GM21390 (cell line): Measurements from ENCODE around the gene LIMK1.
"Not testable (repeated sequence)": the region's sequence is repeated elsewhere in the genome, so short reads cannot be mapped to it uniquely, and the experiment has no call there.

ENCODE experiments used
- ATAC-seq: cut with Tn5 transposase; IDR thresholded peaks from one replicate; pipeline ENCODE4 v1.9.1; 2021; ENCODE audit not compliant: unreplicated experiment

The LIMK1 gene

GRCh38 chr7:74121401-74122249, 38.0 kb downstream of the LIMK1 start:
- no peak for ATAC-seq

DNA sequence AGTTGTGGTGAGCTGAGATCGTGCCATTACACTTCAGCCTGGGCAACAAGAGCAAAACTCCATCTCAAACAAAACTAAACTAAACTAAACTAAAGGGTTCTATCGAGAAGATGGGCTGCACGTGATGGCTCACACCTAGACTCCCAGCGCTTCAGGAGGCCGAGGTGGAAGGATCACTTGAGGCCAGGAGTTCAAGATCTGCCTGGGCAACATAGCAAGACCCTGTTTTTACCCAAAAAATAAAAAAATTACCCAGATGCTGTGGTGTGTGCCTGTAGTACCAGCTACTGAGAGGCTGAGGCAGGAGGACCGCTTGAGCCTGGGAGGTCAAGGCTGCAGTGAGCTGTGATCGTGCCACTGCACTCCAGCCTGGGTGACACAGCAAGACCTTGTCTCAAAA, 40.3 kb downstream of the LIMK1 start:
- not testable (repeated sequence) for ATAC-seq

DNA sequence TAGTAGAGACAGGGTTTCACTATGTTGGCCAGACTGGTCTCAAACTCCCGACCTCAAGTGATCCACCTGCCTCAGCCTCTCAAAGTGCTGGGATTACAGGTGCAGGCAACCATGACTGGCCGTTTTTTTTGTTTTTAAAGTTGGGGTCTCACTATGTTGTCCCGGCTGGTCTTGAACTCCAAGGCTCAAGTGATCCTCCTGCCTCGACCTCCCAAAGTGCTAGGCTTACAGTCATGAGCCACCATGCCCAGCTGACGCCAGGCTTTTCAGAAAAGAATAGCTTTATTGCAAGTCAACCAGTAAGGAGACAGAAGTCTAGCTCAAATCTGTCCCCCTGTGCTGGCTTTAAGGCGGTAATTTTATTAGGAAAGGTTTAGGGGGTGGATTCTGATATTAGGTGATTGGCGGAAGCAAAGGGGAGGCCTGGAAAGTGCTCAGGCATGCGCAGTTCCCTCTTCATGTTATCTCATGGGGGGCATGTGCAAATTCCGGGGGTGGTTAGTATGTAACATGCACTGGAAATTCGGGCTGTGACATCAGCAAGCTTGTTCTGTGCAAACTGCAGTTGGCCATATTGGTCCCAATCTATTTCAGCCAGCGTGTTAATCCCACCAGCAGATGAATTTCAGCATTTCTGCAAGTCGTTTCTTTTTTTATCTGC, 42.7 kb downstream of the LIMK1 start:
- ATAC-seq, result no peak

DNA sequence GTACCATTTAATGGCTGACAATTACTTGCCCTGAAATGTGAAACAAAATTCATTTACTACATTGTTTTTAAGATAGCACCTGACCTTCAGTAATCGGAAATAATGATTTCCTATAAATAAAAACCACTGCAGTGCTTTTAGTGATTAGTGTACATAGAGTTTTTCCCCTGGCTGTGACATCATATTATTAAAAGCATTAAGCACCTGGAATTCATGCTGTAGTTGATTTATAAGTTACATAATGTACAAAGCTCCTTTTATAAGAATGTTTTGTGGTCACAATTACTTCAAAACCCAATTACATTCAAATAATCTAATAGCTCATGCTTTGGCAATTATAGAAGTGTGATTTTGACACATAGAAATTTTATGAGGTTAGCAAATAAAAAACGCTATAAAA, 46.3 kb downstream of the LIMK1 start:
- no peak for ATAC-seq

- no peak for ATAC-seq
These were observed 46.9 kb downstream of the LIMK1 start for GRCh38 chr7:74130518-74130917.

GRCh38 chr7:74134117-74134620, 50.6 kb downstream of the LIMK1 start:
- ATAC-seq, result no peak

DNA sequence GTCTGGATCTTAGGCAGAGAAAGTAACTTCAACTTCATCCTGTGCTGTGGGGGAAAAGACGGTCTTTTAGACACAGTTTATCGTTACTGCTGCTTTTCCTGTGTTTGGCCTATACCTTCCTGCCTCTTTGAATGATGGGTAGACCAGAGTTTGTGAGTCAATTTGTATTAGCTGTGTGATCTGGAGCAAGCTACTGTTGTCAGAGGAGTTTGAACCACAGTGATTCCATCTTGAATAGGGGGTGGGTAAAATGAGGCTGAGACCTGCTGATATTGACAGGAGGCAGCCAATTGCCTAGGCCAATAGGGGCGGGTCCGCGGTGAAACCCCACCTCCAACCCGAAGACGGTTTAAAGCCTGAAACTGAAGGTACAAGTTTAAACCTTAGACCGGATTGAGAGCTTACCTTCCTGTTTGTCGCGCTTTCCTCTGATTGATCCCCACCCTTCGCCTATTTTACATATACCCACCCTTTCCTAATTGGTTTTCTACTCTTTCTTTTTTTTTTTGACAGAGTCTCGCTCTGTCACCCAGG, 54.8 kb downstream of the LIMK1 start:
- no peak for ATAC-seq

DNA sequence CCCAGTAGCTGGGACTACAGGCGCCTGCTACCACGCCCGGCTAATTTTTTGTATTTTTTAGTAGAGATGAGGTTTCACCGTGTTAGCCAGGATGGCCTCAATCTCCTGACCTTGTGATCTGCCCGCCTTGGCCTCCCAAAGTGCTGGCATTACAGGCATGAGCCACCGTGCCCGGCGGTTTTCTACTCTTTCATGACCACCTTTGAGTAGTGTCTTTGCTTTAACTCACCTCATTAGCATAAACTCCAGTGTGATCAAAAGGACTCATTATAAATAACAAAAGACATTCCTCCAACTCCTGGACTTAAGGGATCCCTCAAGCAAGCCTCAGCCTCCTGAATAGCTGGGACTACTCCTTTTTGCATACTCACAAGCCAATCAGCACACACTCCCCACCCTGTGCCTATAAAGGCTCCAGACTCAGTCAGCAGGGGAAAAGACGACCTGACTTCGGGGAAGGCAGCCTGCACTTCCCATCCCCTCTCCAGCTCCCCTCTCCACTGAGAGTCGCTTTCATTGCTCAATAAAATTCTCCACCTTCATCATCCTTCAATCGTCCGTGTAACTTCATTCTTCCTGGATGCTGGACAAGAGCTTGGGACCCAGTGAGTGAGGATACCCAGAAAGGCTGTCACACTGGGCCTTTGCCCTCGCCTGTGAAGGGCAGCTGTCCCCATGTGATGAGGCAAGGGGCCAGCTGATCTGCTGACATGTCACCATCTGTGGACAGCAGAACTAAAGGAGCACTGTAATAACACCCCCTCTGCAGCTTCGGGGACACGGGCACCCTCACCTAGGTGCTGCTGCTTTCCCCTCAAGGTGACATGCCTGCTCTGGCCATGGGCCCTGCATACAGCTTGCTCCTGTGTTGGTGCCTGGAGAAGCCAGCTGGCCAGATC, 55.6 kb downstream of the LIMK1 start:
- ATAC-seq, result no peak

GRCh38 chr7:74141705-74142104, 58.1 kb downstream of the LIMK1 start:
- no peak for ATAC-seq

DNA sequence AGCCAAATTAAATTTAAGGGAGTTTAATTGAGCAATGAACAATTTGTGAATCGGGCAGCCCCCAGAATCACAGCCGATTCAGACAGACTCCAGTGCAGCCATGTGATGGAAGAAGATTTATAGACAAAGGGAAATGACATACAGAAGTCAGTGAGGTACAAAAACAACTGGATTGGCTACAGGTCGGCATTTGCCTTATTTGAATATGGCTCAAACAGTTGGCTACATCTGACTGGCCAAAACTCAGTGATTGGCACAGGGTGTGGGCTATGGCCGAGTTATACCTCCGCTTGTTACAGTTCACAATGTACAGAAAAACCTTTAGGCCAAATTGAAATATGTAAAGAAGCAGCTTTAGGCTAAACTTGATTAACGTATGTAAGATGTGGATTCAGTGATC, 59.8 kb downstream of the LIMK1 start:
- ATAC-seq, result no peak

DNA sequence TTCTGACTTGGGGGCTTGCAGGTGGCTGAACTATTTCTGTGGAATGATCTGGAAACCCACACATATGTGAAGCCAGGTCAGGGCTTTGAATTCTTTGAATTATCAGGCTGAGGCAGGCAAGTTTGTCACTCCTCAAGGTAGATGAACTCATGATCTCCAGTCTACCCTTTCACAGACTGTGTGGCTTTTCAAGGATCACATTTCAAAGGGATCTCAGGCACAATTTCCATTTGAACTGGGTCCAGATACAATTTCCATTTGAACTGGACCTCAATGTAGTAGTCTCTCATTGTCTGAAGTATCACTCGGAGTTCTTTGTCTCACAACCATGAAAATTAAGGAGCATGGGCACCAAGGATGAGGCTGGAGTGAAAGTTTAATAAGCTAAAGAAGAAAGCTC, 64.9 kb downstream of the LIMK1 start:
- ATAC-seq, result no peak

DNA sequence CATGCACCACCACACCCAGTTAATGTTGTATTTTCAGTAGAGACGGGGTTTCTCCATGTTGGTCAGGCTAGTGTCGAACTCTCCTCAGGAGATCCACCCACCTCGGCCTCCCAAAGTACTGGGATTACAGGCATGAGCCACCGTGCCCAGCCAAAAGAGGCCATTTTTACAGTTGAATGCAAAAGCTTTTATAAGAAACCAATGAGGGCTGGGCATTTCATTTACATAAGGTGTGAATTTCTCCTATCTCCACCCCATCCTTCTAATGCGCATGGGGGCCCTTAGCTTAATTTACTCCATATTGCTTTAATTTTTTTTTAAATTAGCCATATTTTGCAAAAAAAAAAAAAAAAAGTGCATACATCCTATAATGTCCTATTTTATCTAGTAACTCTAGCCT, 65.5 kb downstream of the LIMK1 start:
- no peak for ATAC-seq

DNA sequence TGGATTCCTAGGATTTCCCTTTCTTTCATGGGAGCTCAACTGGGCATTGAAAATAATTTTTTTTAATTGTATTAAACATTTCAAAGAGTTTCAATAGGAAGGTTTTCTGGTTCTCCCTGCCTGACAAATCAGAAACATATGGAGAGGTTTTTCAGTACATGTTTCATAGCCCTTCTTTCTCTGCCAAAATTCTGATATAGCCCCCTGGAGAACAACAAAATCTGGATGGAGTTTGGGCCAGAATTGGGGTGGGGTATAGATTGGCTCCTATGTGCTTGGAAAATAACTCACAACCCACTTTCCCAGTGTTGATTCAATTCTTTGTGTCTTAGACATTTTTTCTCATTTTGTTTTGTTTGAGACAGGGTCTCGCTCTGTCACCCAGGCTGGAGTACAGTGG, 66.0 kb downstream of the LIMK1 start:
- no peak for ATAC-seq

DNA sequence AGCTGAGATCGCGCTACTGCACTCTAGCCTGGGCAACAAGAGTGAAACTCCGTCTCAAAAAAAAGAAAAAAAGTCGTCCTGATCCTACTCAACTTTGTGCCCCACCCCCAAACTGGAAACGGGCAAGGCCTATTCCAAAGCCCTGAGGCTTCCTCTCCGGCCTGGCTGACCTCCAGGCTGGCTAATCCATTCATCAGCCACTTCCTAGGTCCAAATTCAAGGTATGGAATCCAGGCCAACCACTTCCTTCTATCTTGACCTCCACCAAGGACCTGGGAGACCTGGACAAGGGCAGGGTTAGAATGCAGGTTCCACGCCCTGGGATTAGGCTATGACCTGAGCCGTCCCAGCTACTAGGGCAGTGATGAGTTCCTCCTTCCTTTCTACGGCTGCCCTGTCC, 70.1 kb downstream of the LIMK1 start:
- ATAC-seq, result no peak

DNA sequence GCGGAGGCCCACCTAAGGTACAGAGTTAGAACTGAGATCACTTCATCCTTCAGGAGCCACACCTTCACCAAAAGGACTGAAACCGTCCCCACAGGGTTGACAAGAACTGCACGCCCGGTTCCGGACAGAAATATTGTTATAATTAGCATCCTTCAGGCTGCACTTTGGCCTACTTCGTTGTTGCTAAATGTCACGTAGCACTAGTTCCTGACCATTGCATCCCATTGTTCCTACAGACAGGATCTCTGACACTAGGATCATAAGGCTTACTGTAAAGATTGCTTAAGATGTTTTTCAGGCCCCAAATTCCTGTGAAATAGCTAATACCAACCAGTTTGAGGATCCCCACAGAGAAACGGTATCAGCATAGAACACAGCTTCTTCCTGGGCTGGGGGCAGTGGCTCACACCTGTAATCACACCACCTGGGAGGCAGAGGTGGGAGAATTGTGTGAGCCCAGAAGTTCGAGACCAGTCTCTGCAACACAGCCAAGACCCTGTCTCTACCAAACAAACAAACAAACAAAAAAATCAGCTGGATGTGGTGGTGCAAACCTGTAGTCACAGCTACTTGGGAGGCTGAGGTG, 72.3 kb downstream of the LIMK1 start:
- no peak for ATAC-seq

DNA sequence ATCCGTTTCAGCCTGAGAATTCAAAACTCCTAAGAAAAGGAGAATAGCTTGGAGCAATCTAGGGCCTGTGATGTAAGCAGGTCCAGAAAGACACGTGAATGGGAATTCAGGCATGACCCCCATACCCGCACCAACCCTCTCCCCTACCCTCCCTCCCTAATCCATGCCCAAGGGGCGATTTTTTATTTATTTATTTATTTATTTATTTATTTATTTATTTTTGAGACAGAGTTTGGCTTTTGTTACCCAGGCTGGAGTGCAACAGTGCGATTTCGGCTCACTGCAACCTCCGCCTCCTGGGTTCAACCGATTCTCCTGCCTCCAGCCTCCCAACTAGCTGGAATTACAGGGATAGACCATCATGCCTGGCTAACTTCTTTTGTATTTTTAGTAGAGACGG, 74.0 kb downstream of the LIMK1 start:
- ATAC-seq, result no peak

DNA sequence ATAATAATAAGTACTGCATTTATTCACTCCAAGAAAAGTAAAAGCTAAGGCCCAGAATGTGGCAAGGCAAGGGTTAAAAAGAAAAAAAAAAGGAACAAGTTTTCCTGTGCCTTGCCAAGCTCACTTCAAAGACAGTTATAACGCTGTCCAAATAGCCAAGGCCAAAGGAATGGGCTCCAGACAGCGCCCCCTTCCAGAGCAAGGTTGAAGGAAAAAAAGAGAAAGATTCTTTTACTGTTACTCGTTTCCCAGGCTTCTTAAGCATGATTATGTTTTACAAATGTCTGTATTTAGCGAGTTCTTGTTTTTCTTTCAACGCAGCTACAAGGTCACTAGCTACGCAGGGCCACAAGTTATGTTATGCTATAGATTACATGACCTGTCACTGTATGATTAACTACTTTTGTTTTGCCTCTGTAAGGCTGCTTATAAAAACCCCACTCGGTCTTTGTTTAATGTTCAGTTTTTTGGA, 81.4 kb downstream of the LIMK1 start:
- ATAC-seq, result no peak

GRCh38 chr7:74165867-74166593, 82.4 kb downstream of the LIMK1 start:
- no peak for ATAC-seq

- ATAC-seq, result not testable (repeated sequence)
These were observed 83.7 kb downstream of the LIMK1 start for GRCh38 chr7:74167324-74167723.
